Liver (tissue), 2 donors: ENCODE data around the gene TTLL4.

ENCODE experiments used
- YY1 ChIP-seq: IDR thresholded peaks from 2 replicates; pipeline ENCODE4 v1.6.1; 2016; ENCODE audit warnings: antibody characterized with exemption, mild to moderate bottlenecking
- TF ChIP-seq, protein P1 (sequence below): fragments of 150-350 bp; IDR thresholded peaks from 2 replicates; pipeline ENCODE4 v1.5.1; 2017; ENCODE audit warnings: improper control_type of control experiment, low read depth, low read length; ENCODE audit not compliant: missing input control
- donor health status: healthy.

- TF ChIP-seq, protein P1, sequence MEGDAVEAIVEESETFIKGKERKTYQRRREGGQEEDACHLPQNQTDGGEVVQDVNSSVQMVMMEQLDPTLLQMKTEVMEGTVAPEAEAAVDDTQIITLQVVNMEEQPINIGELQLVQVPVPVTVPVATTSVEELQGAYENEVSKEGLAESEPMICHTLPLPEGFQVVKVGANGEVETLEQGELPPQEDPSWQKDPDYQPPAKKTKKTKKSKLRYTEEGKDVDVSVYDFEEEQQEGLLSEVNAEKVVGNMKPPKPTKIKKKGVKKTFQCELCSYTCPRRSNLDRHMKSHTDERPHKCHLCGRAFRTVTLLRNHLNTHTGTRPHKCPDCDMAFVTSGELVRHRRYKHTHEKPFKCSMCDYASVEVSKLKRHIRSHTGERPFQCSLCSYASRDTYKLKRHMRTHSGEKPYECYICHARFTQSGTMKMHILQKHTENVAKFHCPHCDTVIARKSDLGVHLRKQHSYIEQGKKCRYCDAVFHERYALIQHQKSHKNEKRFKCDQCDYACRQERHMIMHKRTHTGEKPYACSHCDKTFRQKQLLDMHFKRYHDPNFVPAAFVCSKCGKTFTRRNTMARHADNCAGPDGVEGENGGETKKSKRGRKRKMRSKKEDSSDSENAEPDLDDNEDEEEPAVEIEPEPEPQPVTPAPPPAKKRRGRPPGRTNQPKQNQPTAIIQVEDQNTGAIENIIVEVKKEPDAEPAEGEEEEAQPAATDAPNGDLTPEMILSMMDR: no peak
- TF ChIP-seq YY1: no peak
Observed at GRCh38 chr2:218792433-218792832, 81.8 kb downstream of the TTLL4 start.
